GM10248 (cell line): Measurements from ENCODE around the gene CELA2A.

Experiments
- CTCF ChIA-PET: fragments of 300-600 bp; sonication (Branson Sonifier 250); formaldehyde crosslinking; extraction: SDS; loops from one replicate; lab custom pipeline; 2021; ENCODE audit warnings: antibody characterized with exemption; lab: Yijun Ruan, JAX
- POLR2A ChIA-PET: fragments of 350-650 bp; sonication (Branson Sonifier 250); formaldehyde crosslinking; extraction: SDS; loops from one replicate; lab custom pipeline; 2020; ENCODE audit warnings: antibody characterized with exemption; lab: Yijun Ruan, JAX
- DNase-seq: peaks from one replicate; pipeline ENCODE4 v3.0.0; 2012; ENCODE audit errors: extremely low spot score
- CTCF ChIP-seq: IDR thresholded peaks from 2 replicates; pipeline ENCODE4 v1.5.1; 2012; ENCODE audit warnings: mild to moderate bottlenecking, low read depth; ENCODE audit errors: extremely low read depth, missing control alignments, control extremely low read depth

The CELA2A gene

GRCh38 chr1:15504436-15504835, 47.9 kb downstream of the CELA2A start:
- CTCF ChIA-PET = interaction anchor here (1.2 to 1.8 kb wide), 2 partner anchors 11 to 68 kb away, joined by 3 to 8 read pairs; no protein-coding TSS in a partner anchor
- POLR2A ChIA-PET = no interaction called here
- no peak for DNase-seq
- no peak for TF ChIP-seq CTCF

- TF ChIP-seq CTCF = no peak
- DNase-seq = no peak
- CTCF ChIA-PET = interaction anchor here (1.6 kb wide), 1 partner anchor 183 kb away, joined by 4 read pairs; no protein-coding TSS in a partner anchor
- POLR2A ChIA-PET = no interaction called here
Observed at GRCh38 chr1:15506831-15507230, 50.3 kb downstream of the CELA2A start.

- ChIA-PET POLR2A (no interaction called here), CTCF (no interaction called here)
- TF ChIP-seq CTCF = no peak
- DNase-seq = no peak
Observed at GRCh38 chr1:15507278-15507677, 50.7 kb downstream of the CELA2A start.

GRCh38 chr1:15508700-15509487, 52.4 kb downstream of the CELA2A start:
- TF ChIP-seq CTCF = no peak
- CTCF ChIA-PET = interaction anchor here (1.2 kb wide), 1 partner anchor 9 kb away, joined by 3 read pairs; no protein-coding TSS in a partner anchor
- DNase-seq = no peak
- POLR2A ChIA-PET = no interaction called here

GRCh38 chr1:15509586-15509985, 53.1 kb downstream of the CELA2A start:
- POLR2A ChIA-PET = no interaction called here
- DNase-seq = no peak
- CTCF ChIA-PET = interaction anchor here (1.2 kb wide), 1 partner anchor 9 kb away, joined by 3 read pairs; no protein-coding TSS in a partner anchor
- TF ChIP-seq CTCF = no peak

GRCh38 chr1:15510611-15511405, 54.3 kb downstream of the CELA2A start:
- no peak for DNase-seq
- TF ChIP-seq CTCF = no peak
- POLR2A ChIA-PET = no interaction called here
- CTCF ChIA-PET = interaction anchor here (0.7 kb wide), 1 partner anchor 8 kb away, joined by 3 read pairs; no protein-coding TSS in a partner anchor
